SK-N-SH treated with all-trans-retinoic acid at 6 μM for 48 hours (cell line): ENCODE results near the gene ARHGAP15.

Experiments
- ATAC-seq: fragments of 200-7000 bp; cut with Tn5 transposase; 3 replicates; pipeline ENCODE4 v1.9.1; 2020; ENCODE audit warnings: mild to moderate bottlenecking, moderate library complexity
- ARNTL ChIP-seq: fragments of 450-650 bp; formaldehyde crosslinking; IDR thresholded peaks from 2 replicates; pipeline ENCODE4 v1.5.0; 2020; ENCODE audit warnings: low read depth, mild to moderate bottlenecking, moderate library complexity, borderline replicate concordance
- BACH2 ChIP-seq: fragments of 250-450 bp; sonication (Bioruptor Pico); IDR thresholded peaks from 2 replicates; pipeline ENCODE4 v1.9.0; 2021; ENCODE audit warnings: mild to moderate bottlenecking, borderline replicate concordance
- CREB5 ChIP-seq: fragments of 250-450 bp; sonication (Bioruptor Pico); IDR thresholded peaks from 2 replicates; pipeline ENCODE4 v1.5.1; 2020; ENCODE audit warnings: low read depth, mild to moderate bottlenecking, moderate library complexity
- CSDC2 ChIP-seq: fragments of 250-450 bp; sonication (Bioruptor Pico); IDR thresholded peaks from 2 replicates; pipeline ENCODE4 v1.5.0; 2020; ENCODE audit warnings: mild to moderate bottlenecking, moderate library complexity
- ESRRG ChIP-seq: fragments of 250-450 bp; sonication (Bioruptor Pico); IDR thresholded peaks from 2 replicates; pipeline ENCODE4 v1.6.1; 2021; ENCODE audit warnings: mild to moderate bottlenecking
- GLIS3 ChIP-seq: fragments of 250-450 bp; sonication (Bioruptor Pico); IDR thresholded peaks from 2 replicates; pipeline ENCODE4 v1.5.0; 2020; ENCODE audit warnings: mild to moderate bottlenecking, moderate library complexity
- ISL1 ChIP-seq: fragments of 250-450 bp; sonication (Bioruptor Pico); IDR thresholded peaks from 2 replicates; pipeline ENCODE4 v2.1.2; 2022; ENCODE audit warnings: mild to moderate bottlenecking, moderate library complexity
- OSR1 ChIP-seq: fragments of 250-450 bp; sonication (Bioruptor Pico); IDR thresholded peaks from 2 replicates; pipeline ENCODE4 v1.8.0; 2022; ENCODE audit warnings: moderate library complexity, mild to moderate bottlenecking, inconsistent platforms
- POU6F1 ChIP-seq: fragments of 250-450 bp; sonication (Bioruptor Pico); IDR thresholded peaks from 2 replicates; pipeline ENCODE4 v1.8.0; 2021; ENCODE audit warnings: low read depth, mild to moderate bottlenecking, moderate library complexity, borderline replicate concordance
- PPARA ChIP-seq: fragments of 250-450 bp; sonication (Bioruptor Pico); IDR thresholded peaks from 2 replicates; pipeline ENCODE4 v1.5.0; 2020; ENCODE audit warnings: mild to moderate bottlenecking, borderline replicate concordance
- RARB ChIP-seq: fragments of 250-450 bp; sonication (Bioruptor Pico); IDR thresholded peaks from 2 replicates; pipeline ENCODE4 v1.8.0; 2021; ENCODE audit warnings: mild to moderate bottlenecking, moderate library complexity
- SNAI2 ChIP-seq: fragments of 250-450 bp; sonication (Bioruptor Pico); IDR thresholded peaks from 2 replicates; pipeline ENCODE4 v1.5.0; 2020; ENCODE audit warnings: mild to moderate bottlenecking, moderate library complexity
- TCF4 ChIP-seq: fragments of 250-450 bp; sonication (Bioruptor Pico); IDR thresholded peaks from 2 replicates; pipeline ENCODE4 v1.8.0; 2021; ENCODE audit warnings: mild to moderate bottlenecking, moderate library complexity, borderline replicate concordance
- TOX ChIP-seq: fragments of 250-450 bp; sonication (Bioruptor Pico); IDR thresholded peaks from 2 replicates; pipeline ENCODE4 v1.8.0; 2021; ENCODE audit warnings: mild to moderate bottlenecking, moderate library complexity, borderline replicate concordance
- TSHZ2 ChIP-seq: fragments of 250-450 bp; sonication (Bioruptor Pico); IDR thresholded peaks from 2 replicates; pipeline ENCODE4 v1.5.0; 2020; ENCODE audit warnings: mild to moderate bottlenecking, moderate library complexity
- ZC3H10 ChIP-seq: fragments of 250-450 bp; sonication (Bioruptor Pico); IDR thresholded peaks from 2 replicates; pipeline ENCODE4 v1.5.1; 2021; ENCODE audit warnings: mild to moderate bottlenecking, moderate library complexity
- ZFP3 ChIP-seq: fragments of 250-450 bp; sonication (Bioruptor Pico); IDR thresholded peaks from 2 replicates; pipeline ENCODE4 v1.5.0; 2020; ENCODE audit warnings: mild to moderate bottlenecking, moderate library complexity
- ZFP30 ChIP-seq: fragments of 450-650 bp; formaldehyde crosslinking; IDR thresholded peaks from 2 replicates; pipeline ENCODE4 v1.5.0; 2022; ENCODE audit warnings: mild to moderate bottlenecking, moderate library complexity
- ZNF565 ChIP-seq: fragments of 450-650 bp; formaldehyde crosslinking; conservative IDR thresholded peaks from 2 replicates; pipeline ENCODE4 v1.5.0; 2020; ENCODE audit warnings: low read depth, mild to moderate bottlenecking, moderate library complexity
- ZNF70 ChIP-seq: fragments of 450-650 bp; formaldehyde crosslinking; IDR thresholded peaks from 2 replicates; pipeline ENCODE4 v1.5.0; 2020; ENCODE audit warnings: mild to moderate bottlenecking, moderate library complexity
- ZNF8 ChIP-seq: fragments of 450-650 bp; formaldehyde crosslinking; IDR thresholded peaks from 2 replicates; pipeline ENCODE4 v1.5.0; 2020; ENCODE audit warnings: mild to moderate bottlenecking, moderate library complexity
- TF ChIP-seq, protein P1 (sequence below): fragments of 250-450 bp; sonication (Bioruptor Pico); IDR thresholded peaks from 2 replicates; pipeline ENCODE4 v1.5.1; 2021; ENCODE audit warnings: mild to moderate bottlenecking, moderate library complexity

The ARHGAP15 gene

GRCh38 chr2:143742581-143742980 lies 613.4 kb downstream of the ARHGAP15 start:
- ATAC-seq, result no peak
- TF ChIP-seq ZNF8 (CRISPR knock-in tag), result no peak
- no peak for TF ChIP-seq BACH2
- no peak for TF ChIP-seq RARB
- no peak for TF ChIP-seq ZFP3 (CRISPR knock-in tag)
- TF ChIP-seq POU6F1 (CRISPR knock-in tag), result no peak
- no peak for TF ChIP-seq ZNF70

GRCh38 chr2:143744114-143744513 lies 614.9 kb downstream of the ARHGAP15 start:
- no peak for TF ChIP-seq ISL1 (CRISPR knock-in tag)
- TF ChIP-seq ARNTL (CRISPR knock-in tag), result no peak
- TF ChIP-seq, protein P1, sequence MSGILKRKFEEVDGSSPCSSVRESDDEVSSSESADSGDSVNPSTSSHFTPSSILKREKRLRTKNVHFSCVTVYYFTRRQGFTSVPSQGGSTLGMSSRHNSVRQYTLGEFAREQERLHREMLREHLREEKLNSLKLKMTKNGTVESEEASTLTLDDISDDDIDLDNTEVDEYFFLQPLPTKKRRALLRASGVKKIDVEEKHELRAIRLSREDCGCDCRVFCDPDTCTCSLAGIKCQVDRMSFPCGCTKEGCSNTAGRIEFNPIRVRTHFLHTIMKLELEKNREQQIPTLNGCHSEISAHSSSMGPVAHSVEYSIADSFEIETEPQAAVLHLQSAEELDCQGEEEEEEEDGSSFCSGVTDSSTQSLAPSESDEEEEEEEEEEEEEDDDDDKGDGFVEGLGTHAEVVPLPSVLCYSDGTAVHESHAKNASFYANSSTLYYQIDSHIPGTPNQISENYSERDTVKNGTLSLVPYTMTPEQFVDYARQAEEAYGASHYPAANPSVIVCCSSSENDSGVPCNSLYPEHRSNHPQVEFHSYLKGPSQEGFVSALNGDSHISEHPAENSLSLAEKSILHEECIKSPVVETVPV (CRISPR knock-in tag), result no peak
- no peak for ATAC-seq

GRCh38 chr2:143745060-143745459 lies 615.8 kb downstream of the ARHGAP15 start:
- no peak; the same call in 2 of the 3 replicates for ATAC-seq
- TF ChIP-seq RARB (no peak), ZFP30 (CRISPR knock-in tag) (no peak), CSDC2 (CRISPR knock-in tag) (no peak), ZC3H10 (no peak), GLIS3 (CRISPR knock-in tag) (no peak), ZFP3 (CRISPR knock-in tag) (no peak), SNAI2 (CRISPR knock-in tag) (no peak), TSHZ2 (CRISPR knock-in tag) (no peak), BACH2 (no peak), ZNF8 (CRISPR knock-in tag) (no peak), ARNTL (CRISPR knock-in tag) (no peak), OSR1 (CRISPR knock-in tag) (no peak)

GRCh38 chr2:143754742-143755141 lies 625.5 kb downstream of the ARHGAP15 start:
- ATAC-seq, result no peak
- TF ChIP-seq CREB5 (CRISPR knock-in tag) (no peak), OSR1 (CRISPR knock-in tag) (no peak), ZNF565 (no peak), ISL1 (CRISPR knock-in tag) (no peak), RARB (no peak), TCF4 (no peak), ZNF8 (CRISPR knock-in tag) (no peak), TOX (CRISPR knock-in tag) (no peak), BACH2 (no peak), CSDC2 (CRISPR knock-in tag) (no peak), ZFP30 (CRISPR knock-in tag) (no peak), ESRRG (CRISPR knock-in tag) (no peak), ZFP3 (CRISPR knock-in tag) (no peak), TSHZ2 (CRISPR knock-in tag) (no peak), PPARA (no peak)
- TF ChIP-seq, protein P1 (CRISPR knock-in tag), result no peak
